ENCODE measurements around the gene NEK11.

GRCh38 chr3:131162516-131162915 is 135.8 kb downstream of the NEK11 start:
- TF ChIP-seq POLR2A (IDR thresholded peaks at IDR 0.05): no peak
- TF ChIP-seq CTCF (IDR thresholded peaks at IDR 0.05): no peak
